IMR-90 (cell line): ENCODE results near the gene PAQR5. TPM values are rescaled to one million over a fixed set of nuclear protein-coding genes. Genes with fewer than 3 reads are reported as not detected.

Source experiments
- ATAC-seq: fragments of 200-7000 bp; cut with Tn5 transposase; 2 replicates; pipeline ENCODE4 v1.9.1; 2020; ENCODE audit warnings: low read depth, mild to moderate bottlenecking, moderate library complexity
- BruUV-seq: library from RNA; stranded (reverse); fragments of 400-500 nt; replicated peaks from 2 replicates; lab custom pipeline; 2021; lab: Mats Ljungman, UMichigan
- CTCF ChIA-PET: fragments of 300-600 bp; formaldehyde crosslinking; extraction: SDS; loops from one replicate; lab custom pipeline; 2021; ENCODE audit warnings: antibody characterized with exemption; lab: Yijun Ruan, JAX
- POLR2A ChIA-PET: fragments of 300-600 bp; sonication (Branson Sonifier 250); formaldehyde crosslinking; loops from one replicate; lab custom pipeline; 2022; ENCODE audit warnings: antibody characterized with exemption; ENCODE audit not compliant: unreplicated experiment; lab: Charles Lee
- DNase-seq: peaks from one replicate; pipeline ENCODE4 v3.0.0; 2013
- H2AFZ ChIP-seq: replicated peaks from 2 replicates; pipeline ENCODE3; 2013; ENCODE audit warnings: low read length, mild to moderate bottlenecking; ENCODE audit not compliant: poor library complexity
- H2AK5ac ChIP-seq: 2 replicates; pipeline ENCODE4 v1.6.1; 2013; ENCODE audit warnings: low read depth, low read length, inconsistent platforms
- H2AK9ac ChIP-seq: replicated peaks from 2 replicates; pipeline ENCODE3; 2013; ENCODE audit warnings: mild to moderate bottlenecking, low read depth, low read length, moderate library complexity; ENCODE audit not compliant: poor library complexity
- H2BK120ac ChIP-seq: 2 replicates; pipeline ENCODE4 v1.6.1; 2013; ENCODE audit warnings: low read depth, low read length, inconsistent platforms
- H2BK15ac ChIP-seq: 3 replicates; pipeline ENCODE4 v1.6.1; 2013; ENCODE audit warnings: low read depth, low read length, inconsistent platforms
- H2BK20ac ChIP-seq: 2 replicates; pipeline ENCODE4 v1.6.1; 2013; ENCODE audit warnings: low read depth, mild to moderate bottlenecking, inconsistent platforms, low read length, moderate library complexity
- H2BK5ac ChIP-seq: 2 replicates; pipeline ENCODE4 v1.6.1; 2013; ENCODE audit warnings: mild to moderate bottlenecking, low read depth, low read length, inconsistent platforms; ENCODE audit not compliant: poor library complexity, severe bottlenecking
- H3K14ac ChIP-seq: replicated peaks from 2 replicates; pipeline ENCODE4 v1.6.1; 2013; ENCODE audit warnings: low read depth, low read length, inconsistent platforms
- H3K18ac ChIP-seq: 2 replicates; pipeline ENCODE4 v1.6.1; 2013; ENCODE audit warnings: low read depth, low read length, control low read depth
- H3K23ac ChIP-seq: 2 replicates; pipeline ENCODE4 v1.6.1; 2013; ENCODE audit warnings: low read depth, low read length, inconsistent platforms
- H3K27ac ChIP-seq: 2 replicates; pipeline ENCODE4 v1.5.1; 2013; ENCODE audit warnings: mild to moderate bottlenecking, control low read depth, low read length; ENCODE audit not compliant: insufficient read depth
- H3K27me3 ChIP-seq: 2 replicates; pipeline ENCODE4 v1.6.1; 2013; ENCODE audit warnings: low read length; ENCODE audit not compliant: control insufficient read depth, insufficient read depth
- H3K36me3 ChIP-seq: 2 replicates; pipeline ENCODE4 v1.6.1; 2013; ENCODE audit warnings: low read length, mixed read lengths; ENCODE audit not compliant: control insufficient read depth, insufficient read depth
- H3K4ac ChIP-seq: 2 replicates; pipeline ENCODE4 v1.6.1; 2013; ENCODE audit warnings: low read depth, low read length, inconsistent platforms
- H3K4me1 ChIP-seq: 2 replicates; pipeline ENCODE4 v1.6.1; 2013; ENCODE audit warnings: low read length, mixed read lengths; ENCODE audit not compliant: control insufficient read depth, insufficient read depth
- H3K4me2 ChIP-seq: 2 replicates; pipeline ENCODE4 v1.6.1; 2013; ENCODE audit warnings: low read depth, mild to moderate bottlenecking, control low read depth, low read length, moderate library complexity
- H3K4me3 ChIP-seq: 2 replicates; pipeline ENCODE4 v1.5.1; 2013; ENCODE audit warnings: low read depth, mild to moderate bottlenecking, control low read depth, low read length, moderate library complexity; ENCODE audit not compliant: insufficient read depth
- H3K56ac ChIP-seq: 2 replicates; pipeline ENCODE4 v1.6.1; 2013; ENCODE audit warnings: low read length, inconsistent platforms; ENCODE audit not compliant: insufficient read depth; ENCODE audit errors: extremely low read depth
- H3K79me1 ChIP-seq, 2 experiments: 2 replicates each; pipeline ENCODE4 v1.6.1; 2013; ENCODE audit warnings: low read length in 2 of 2, inconsistent platforms in 1 of 2, low read depth in 1 of 2
- H3K9ac ChIP-seq: 2 replicates; pipeline ENCODE4 v1.6.1; 2013; ENCODE audit warnings: low read depth, low read length, control low read depth
- H3K9me1 ChIP-seq: 2 replicates; pipeline ENCODE4 v1.6.1; 2013; ENCODE audit warnings: low read length, inconsistent platforms; ENCODE audit not compliant: insufficient read depth
- H3K9me3 ChIP-seq: 2 replicates; pipeline ENCODE4 v1.6.1; 2013; ENCODE audit warnings: low read length; ENCODE audit not compliant: control insufficient read depth, insufficient read depth
- H4K20me1 ChIP-seq: 2 replicates; pipeline ENCODE4 v1.6.1; 2013; ENCODE audit warnings: low read length, inconsistent platforms; ENCODE audit not compliant: insufficient read depth
- H4K5ac ChIP-seq: 2 replicates; pipeline ENCODE4 v1.6.1; 2013; ENCODE audit warnings: mild to moderate bottlenecking, low read depth, low read length, control low read depth
- H4K8ac ChIP-seq, 2 experiments: 2 replicates each; pipeline ENCODE4 v1.6.1; 2013; ENCODE audit warnings: low read depth in 2 of 2, low read length in 2 of 2, control low read depth in 1 of 2, inconsistent platforms in 1 of 2
- H4K91ac ChIP-seq: 2 replicates; pipeline ENCODE4 v1.6.1; 2013; ENCODE audit warnings: low read depth, low read length, inconsistent platforms; ENCODE audit not compliant: insufficient read depth
- FOS ChIP-seq: fragments of 150-350 bp; IDR thresholded peaks from 2 replicates; pipeline ENCODE4 v1.6.1; 2016; ENCODE audit warnings: low read depth, low read length
- MAZ ChIP-seq: IDR thresholded peaks from 2 replicates; pipeline ENCODE4 v1.6.1; 2012; ENCODE audit warnings: low read depth, mild to moderate bottlenecking, low read length, improper control_type of control experiment, moderate library complexity, borderline replicate concordance
- MXI1 ChIP-seq: IDR thresholded peaks from 2 replicates; pipeline ENCODE4 v1.6.1; 2012; ENCODE audit warnings: low read depth, mild to moderate bottlenecking, low read length, moderate library complexity, borderline replicate concordance
- WGBS, 2 experiments: methylation state at CpG; one replicate each; pipeline versions ENCODE4 v1.1.5 to v1.1.7; 2013; ENCODE audit warnings: missing lambda C conversion rate in 2 of 2; ENCODE audit not compliant: insufficient read length in 1 of 2; ENCODE audit errors: extremely low coverage in 2 of 2; 5-methylcytosine and 5-hydroxymethylcytosine counted together
- dilution Hi-C: fragments of 300-500 bp; cut with HindIII; formaldehyde crosslinking; loops from one replicate; pipeline ENCODE4 v1.14.3; 2018; ENCODE audit warnings: low sequenced_read_pairs; ENCODE audit not compliant: unreplicated experiment
- in situ Hi-C: fragments of 300-500 bp; cut with MboI; formaldehyde crosslinking; loops from 3 replicates; pipeline ENCODE4 v1.14.3; 2019; ENCODE audit warnings: low sequenced_read_pairs, inconsistent platforms, mixed read lengths
- intact Hi-C: fragments of 100-400 bp; cut with micrococcal nuclease; formaldehyde crosslinking; loops from 2 replicates; pipeline ENCODE4 v1.10.0; 2022
- polyA plus RNA-seq, 3 experiments: library from polyadenylated mRNA; depleted of rRNA; stranded (reverse); fragments of >200 nt; gene quantifications; 2 replicates each; pipeline ENCODE4 v1.2.3, GENCODE V29; 2012; ENCODE audit warnings: low replicate concordance in 1 of 3
- total RNA-seq: library from RNA; depleted of rRNA; stranded (reverse); fragments of >200 nt; gene quantifications from 2 replicates; pipeline ENCODE4 v1.2.3, GENCODE V29; 2012

The PAQR5 gene
- total and polyA plus RNA-seq, 2 of the 4 experiments (the other 2 are of a cell fraction): 2.3 to 2.7 TPM

GRCh38 chr15:69389426-69389825 is 90.7 kb downstream of the PAQR5 start:
- 64% methylated on average over 2 of the region's 7 CpGs; no CpG with 5 or more reads in 1 of the 2 experiments for WGBS, 2 experiments
- ChIA-PET POLR2A (interaction anchor here (0.5 kb wide), 1 partner anchor 23 kb away, joined by 4 read pairs; no protein-coding TSS in a partner anchor), CTCF (interaction anchor here (1.2 kb wide), 1 partner anchor 9 kb away, joined by 3 read pairs; no protein-coding TSS in a partner anchor)
- no peak overlapping the region for H2AFZ ChIP-seq
- intact Hi-C loops: no loop called here
- H2BK5ac ChIP-seq: no peak overlapping the region
- H2BK15ac ChIP-seq: no peak overlapping the region
- peaks cover 7% of the 10 kb centered on the region for H3K4me1 ChIP-seq
- H3K79me1 ChIP-seq: peaks cover 4 to 50% of the 10 kb centered on the region in 2 experiments; a peak in 3 of 4 replicates
- no peak overlapping the region for H3K14ac ChIP-seq
- in situ Hi-C loops: no loop called here
- H2AK9ac ChIP-seq: no peak overlapping the region
- H2AK5ac ChIP-seq: peak overlapping the region; percentile 21; the same call in 1 of the 2 replicates
- H3K27ac ChIP-seq: no peak overlapping the region
- BruUV-seq: no TSS peak
- no peak overlapping the region for H3K18ac ChIP-seq
- dilution Hi-C loops: no loop called here
- H3K23ac ChIP-seq: no peak overlapping the region
- H3K4me3 ChIP-seq: no peak overlapping the region
- H4K91ac ChIP-seq: no peak overlapping the region
- no peak overlapping the region for H2BK20ac ChIP-seq
- no peaks in the 10 kb centered on the region; the same call in 1 of the 2 replicates for H3K36me3 ChIP-seq
- H3K9me3 ChIP-seq: no peaks in the 10 kb centered on the region
- no peak for DNase-seq
- H3K4me2 ChIP-seq: no peak overlapping the region
- H4K5ac ChIP-seq: no peak overlapping the region
- H3K27me3 ChIP-seq: no peaks in the 10 kb centered on the region
- H4K20me1 ChIP-seq: peaks cover 19% of the 10 kb centered on the region
- no peak for TF ChIP-seq FOS
- TF ChIP-seq MXI1: no peak
- TF ChIP-seq MAZ: no peak
- H4K8ac ChIP-seq: no peak overlapping the region
- no peak overlapping the region for H3K9ac ChIP-seq
- peaks cover 48% of the 10 kb centered on the region for H3K9me1 ChIP-seq
- no peak overlapping the region for H3K4ac ChIP-seq
- no peak for ATAC-seq
- H3K56ac ChIP-seq: no peak overlapping the region
- no peak overlapping the region for H2BK120ac ChIP-seq
